GM19351 (cell line): ENCODE measurements around the gene WDR41.
"Not testable (repeated sequence)": the region's sequence is repeated elsewhere in the genome, so short reads cannot be mapped to it uniquely, and the experiment has no call there.

ENCODE experiments used
- ATAC-seq: cut with Tn5 transposase; IDR thresholded peaks from one replicate; pipeline ENCODE4 v1.9.1; 2021; ENCODE audit warnings: mild to moderate bottlenecking, moderate library complexity; ENCODE audit not compliant: unreplicated experiment

The WDR41 gene

DNA sequence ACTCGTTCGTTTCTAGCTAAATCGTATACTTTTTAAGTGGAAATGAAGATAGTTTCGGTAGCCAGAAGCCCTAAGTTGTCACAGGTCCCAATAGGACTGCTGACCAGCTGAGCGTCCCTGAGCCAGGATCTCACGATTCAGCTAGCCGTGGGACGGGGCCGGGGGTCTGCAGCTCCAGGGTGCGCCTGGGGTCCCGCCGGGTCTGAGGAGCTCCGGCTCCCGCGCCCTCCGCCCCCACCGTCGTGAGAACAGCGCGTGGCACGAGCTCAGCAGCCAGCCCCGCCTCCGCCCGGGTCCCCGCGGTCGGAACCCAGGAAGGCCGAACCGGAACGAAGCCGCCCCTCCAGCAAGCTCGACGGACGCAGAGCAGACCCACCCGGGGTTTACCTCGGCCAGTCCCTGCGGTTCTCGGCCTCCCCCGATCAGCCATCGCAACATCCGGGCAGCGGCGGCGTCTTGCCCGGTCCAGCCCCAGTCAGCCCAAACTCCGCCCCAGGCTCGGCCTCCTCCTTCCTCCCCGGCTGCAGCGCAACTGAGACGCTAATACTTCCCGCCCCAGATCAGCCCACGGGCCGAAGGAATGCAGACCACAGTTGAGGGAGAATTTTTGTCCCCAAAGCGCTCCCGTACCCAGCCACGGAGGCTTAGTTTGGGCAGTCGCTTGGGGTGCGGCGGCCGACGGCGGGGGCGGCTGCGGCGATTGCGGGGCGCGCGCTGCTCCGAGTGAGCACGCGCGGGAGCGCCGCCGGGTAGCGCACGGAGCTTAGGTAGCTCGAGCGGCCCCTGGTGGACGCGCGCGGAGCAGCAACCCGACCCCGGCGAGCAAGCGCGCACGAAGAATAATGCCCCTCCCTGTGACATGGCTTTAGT is at the start of gene WDR41:
Gene WDR41 (minus strand): TSS at position 534 of the 870 bp plus-strand sequence. CDS start 96 bp downstream, at position 438.
- ATAC-seq, result peak; percentile 84

DNA sequence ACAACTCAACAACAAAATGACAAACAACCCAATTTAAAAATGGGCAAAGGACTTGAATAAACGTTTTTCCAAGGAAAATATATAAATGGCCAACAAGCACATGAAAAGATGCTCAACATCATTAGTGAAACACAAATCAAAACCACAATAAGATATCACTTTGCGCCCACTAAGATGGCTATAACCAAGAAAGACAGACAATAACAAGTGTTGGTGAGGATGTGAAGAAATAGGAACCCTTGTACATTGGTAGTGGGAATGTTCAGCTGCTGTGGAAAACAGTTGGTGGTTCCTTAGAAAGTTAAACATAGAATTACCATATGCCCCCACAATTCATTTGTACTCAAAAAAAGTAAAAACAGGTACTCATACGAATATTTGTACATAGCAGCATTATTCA is 39.2 kb upstream of the WDR41 start:
- ATAC-seq, result no peak

DNA sequence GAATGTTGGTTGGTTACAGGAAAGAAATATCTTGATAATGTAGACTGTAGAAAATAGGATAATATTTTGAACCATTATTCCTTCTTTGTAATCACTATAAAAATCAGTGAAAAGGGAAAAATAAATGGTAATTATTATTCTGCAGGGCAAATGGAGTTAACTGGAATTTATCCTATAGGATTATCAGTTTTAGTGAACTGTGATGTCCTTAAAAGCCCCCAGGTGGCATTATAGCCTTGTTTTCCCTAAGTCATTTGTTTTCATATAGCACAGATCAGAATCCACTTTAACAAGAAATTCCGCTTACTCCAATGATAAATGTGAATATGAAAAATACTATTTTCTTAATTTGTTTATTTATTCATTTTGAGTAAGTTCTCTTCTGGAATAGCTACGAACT is 26.2 kb upstream of the WDR41 start:
- no peak for ATAC-seq

DNA sequence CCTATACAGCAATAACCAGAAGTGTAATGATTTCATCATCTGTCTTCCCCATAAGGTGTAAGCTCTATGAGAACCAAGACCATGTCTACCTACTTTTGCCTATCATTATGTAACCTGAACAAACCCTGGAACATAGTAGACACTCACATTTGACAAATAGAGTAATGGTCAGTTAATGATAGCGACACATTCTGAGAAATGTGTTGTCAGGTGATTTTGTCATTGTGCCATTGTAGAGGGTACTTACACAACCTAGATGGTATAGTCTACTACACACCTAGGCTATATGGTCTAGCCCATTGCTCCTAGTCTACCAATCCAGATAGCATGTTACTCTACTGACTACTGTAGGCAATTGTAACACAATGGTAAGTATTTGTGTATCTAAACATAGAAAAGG is 22.3 kb upstream of the WDR41 start:
- ATAC-seq, result no peak

DNA sequence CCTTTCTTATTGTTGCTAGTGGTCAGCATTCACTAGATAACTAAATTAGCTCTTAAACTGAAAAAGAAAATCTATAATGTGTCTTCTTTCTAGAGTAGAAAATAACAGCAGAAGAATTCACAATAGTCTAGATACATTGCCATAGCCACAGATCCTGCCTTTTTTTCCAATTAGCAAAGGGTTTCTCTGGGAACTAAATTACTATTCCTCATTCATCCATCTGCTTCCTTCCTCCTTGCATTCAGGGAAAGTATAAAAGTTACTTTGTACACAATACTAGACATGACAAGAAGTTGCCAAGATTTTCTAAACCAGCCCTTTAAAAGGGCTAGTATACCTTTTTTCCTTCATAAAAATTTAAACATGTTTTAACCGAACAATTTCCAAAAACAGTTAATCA is 21.2 kb upstream of the WDR41 start:
- no peak for ATAC-seq

DNA sequence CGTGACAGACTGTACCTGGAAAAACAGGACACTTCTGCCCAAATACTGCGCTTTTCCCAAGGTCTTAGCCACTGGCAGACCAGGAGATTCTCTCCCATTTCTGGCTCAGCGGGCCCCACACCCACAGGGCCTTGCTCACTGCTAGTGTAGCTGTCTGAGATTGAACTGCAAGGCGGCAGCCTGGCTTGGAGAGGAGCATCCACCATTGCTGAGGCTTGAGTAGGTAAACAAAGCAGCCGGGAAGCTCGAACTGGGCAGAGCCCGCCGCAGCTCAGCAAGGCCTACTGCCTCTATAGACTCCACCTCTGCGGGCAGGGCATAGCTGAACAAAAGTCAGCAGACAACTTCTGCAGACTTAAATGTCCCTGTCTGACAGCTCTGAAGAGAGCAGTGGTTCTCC is 9.0 kb upstream of the WDR41 start:
- not testable (repeated sequence) for ATAC-seq

DNA sequence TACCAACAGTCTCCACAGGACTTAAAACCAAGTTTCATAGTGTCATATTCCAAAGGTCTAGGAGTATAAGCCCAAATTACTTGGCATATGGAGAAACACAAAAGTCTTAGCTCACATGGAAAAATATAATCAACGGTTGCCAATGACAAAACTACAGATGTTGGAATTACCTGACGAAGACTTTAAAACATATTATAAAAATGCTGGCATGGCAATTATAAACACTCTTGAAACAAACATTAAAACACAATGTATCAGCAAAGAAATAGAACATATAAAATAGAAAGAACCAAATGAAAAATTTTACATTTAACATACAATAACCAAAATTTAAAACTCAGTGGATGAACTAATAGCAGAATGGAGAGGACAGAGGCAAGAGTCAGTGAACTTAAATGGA is 7.9 kb upstream of the WDR41 start:
- no peak for ATAC-seq

DNA sequence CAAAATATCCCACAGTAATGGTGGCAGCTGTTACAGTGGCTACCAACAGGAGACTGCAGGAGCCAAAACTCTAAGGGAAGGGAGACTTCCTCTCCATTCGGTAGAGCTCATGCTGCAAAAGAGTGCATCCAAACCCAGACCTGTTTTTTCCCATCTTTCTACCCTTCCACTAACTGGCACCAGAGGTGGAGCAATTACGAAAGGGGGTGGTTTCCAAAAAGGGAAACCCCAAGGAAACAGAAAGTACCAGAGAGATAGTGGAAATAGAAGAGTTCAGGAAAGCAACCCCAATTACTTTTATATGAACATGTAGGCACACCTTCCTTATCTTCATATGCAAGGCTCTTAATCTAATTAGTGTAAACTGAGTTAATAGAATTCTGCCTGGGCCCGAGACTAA is 7.3 kb upstream of the WDR41 start:
- no peak for ATAC-seq

- ATAC-seq, result no peak
Measured at GRCh38 chr5:77498952-77499351, 6.8 kb upstream of the WDR41 start.

DNA sequence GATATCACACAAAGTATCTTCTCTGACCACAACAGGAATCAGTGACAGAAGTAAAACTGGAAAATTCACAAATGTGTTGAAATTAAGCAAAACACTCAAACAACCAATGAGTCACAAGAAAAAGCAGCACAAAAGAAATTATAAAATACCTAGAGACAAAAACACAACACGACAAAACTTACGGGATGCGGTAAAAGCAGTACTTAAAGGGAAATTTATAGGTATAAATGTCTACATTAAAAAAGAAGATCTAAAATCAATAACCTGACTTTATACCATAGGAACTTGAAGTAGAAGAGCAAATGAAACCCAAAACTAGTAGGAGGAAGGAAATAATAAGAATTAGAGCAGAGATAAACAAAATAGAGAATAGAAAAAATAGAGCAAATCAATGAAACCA is 2.8 kb upstream of the WDR41 start:
- ATAC-seq, result no peak

DNA sequence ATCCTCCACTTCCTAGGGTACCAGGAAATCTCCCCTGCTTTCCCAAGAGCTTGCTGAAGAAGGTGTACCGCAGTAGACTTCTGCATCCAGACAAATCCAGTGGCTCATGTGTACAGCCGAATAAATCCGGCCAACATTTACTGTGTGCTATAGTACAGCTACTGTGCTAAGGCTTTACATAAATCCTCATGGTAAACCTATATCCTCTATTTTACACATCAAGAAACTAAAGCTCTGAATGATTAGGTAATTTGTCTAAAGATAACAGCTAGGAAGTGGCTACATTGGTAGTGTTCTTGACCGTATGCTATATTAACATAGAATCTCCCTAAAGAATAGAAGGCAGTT is 511 bp upstream of the WDR41 start:
- no peak for ATAC-seq

- not testable (repeated sequence) for ATAC-seq
Measured at GRCh38 chr5:77490741-77491344, 1.3 kb downstream of the WDR41 start.

- ATAC-seq, result no peak
Measured at GRCh38 chr5:77486344-77486962, 5.7 kb downstream of the WDR41 start.

- no peak for ATAC-seq
Measured at GRCh38 chr5:77483682-77484081, 8.4 kb downstream of the WDR41 start.

DNA sequence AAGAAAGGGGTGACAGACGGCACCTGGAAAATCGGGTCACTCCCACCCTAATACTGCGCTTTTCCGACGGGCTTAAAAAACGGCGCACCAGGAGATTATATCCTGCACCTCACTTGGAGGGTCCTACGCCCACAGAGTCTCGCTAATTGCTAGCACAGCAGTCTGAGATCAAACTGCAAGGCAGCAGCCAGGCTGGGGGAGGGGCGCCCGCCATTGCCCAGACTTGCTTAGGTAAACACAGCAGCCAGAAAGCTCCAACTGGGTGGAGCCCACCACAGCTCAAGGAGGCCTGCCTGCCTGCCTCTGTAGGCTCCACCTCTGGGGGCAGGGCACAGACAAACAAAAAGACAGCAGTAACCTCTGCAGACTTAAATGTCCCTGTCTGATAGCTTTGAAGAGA is 17.1 kb downstream of the WDR41 start:
- not testable (repeated sequence) for ATAC-seq

GRCh38 chr5:77468875-77469274 is 23.2 kb downstream of the WDR41 start:
- ATAC-seq, result not testable (repeated sequence)

GRCh38 chr5:77463905-77464304 is 28.2 kb downstream of the WDR41 start:
- ATAC-seq, result no peak

GRCh38 chr5:77461287-77461686 is 30.8 kb downstream of the WDR41 start:
- ATAC-seq, result no peak

DNA sequence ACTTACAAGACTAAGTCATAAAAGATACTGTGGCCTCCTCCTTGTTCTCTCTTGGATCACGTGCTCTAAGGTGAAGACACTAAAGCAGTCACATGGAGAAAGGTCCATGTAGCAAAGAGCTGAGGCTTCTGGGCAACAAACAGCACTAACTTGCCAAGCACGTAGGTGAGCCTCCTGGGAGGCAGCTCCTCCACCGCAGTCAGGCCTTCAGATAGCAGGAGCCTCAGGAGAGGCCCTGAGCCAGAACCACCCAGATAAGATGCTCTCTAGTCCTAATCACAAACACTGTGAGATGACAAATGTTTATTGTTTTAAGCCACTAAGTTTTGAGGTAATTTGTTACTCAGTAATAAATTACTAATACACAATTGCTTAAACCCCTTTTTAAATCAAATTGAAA is 38.0 kb downstream of the WDR41 start:
- ATAC-seq, result no peak

- ATAC-seq, result no peak
Measured at GRCh38 chr5:77452351-77452750, 39.8 kb downstream of the WDR41 start.

DNA sequence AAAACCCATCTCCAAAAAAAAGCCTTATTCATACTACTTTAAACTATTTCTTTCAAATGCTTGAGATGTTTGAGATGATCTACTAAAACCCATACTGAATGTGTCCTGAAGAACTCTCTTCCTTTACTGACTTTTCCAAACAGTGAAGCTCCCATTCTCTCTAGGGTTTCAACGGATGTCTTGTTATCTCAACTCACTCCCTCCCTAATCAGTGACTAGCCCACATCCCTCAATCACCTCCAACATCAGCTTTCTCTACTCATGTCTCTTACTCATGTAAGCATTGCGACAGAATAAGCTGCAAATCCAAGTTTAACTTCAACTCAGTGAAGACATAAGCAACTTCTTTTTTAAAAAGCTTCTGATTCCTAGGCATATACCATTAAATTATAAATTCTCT is 42.1 kb downstream of the WDR41 start:
- no peak for ATAC-seq

DNA sequence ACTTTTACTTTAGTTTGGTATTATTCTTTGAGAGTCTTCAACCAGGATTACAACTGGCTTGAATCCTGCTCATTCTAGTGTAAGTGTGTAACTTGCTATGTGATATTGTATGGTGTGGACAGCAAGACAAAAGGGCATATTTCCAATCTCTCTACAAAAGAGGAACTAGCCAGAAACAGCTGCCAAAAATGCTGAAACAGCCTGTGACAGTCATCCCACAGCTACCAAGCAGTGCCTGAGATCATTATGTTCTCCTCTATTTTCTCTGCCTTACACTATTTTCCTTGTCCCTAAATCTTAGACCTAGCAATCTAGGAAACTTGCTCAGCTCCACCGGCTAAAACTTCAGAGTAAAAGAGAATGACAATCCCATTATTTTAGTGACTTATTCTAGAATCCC is 42.8 kb downstream of the WDR41 start:
- ATAC-seq, result no peak
